ENCODE measurements around the gene OR6T1.

Gene OR6T1

GRCh38 chr11:123943738-123944137 is at the start of gene OR6T1:
Gene OR6T1, minus strand, starts transcription at chr11:123943838. Its CDS starts 0 bp downstream, at chr11:123943838.
- DNase-seq: no peak

GRCh38 chr11:123979311-123979710 is 35.7 kb upstream of the OR6T1 start:
- no peak for DNase-seq

- DNase-seq: no peak
Observed at GRCh38 chr11:123977731-123978347, 34.2 kb upstream of the OR6T1 start, which contains the start of gene OR10S1. Gene OR10S1, minus strand, starts transcription at chr11:123977781. Its CDS starts 117 bp downstream, at chr11:123977664.

GRCh38 chr11:123976770-123977560 is 33.3 kb upstream of the OR6T1 start:
- DNase-seq: no peak

- no peak for DNase-seq
Observed at GRCh38 chr11:123973816-123974215, 30.2 kb upstream of the OR6T1 start.

- DNase-seq: no peak
Observed at GRCh38 chr11:123956752-123957151, 13.1 kb upstream of the OR6T1 start.

GRCh38 chr11:123945132-123945531 is 1.5 kb upstream of the OR6T1 start:
- DNase-seq: no peak

GRCh38 chr11:123942413-123942812 is 1.2 kb downstream of the OR6T1 start:
- no peak for DNase-seq

- no peak for DNase-seq
Observed at GRCh38 chr11:123939317-123939716, 4.3 kb downstream of the OR6T1 start, which contains the start of gene OR4D5. Gene OR4D5, plus strand, starts transcription at chr11:123939617. Its CDS starts 0 bp downstream, at chr11:123939617.

GRCh38 chr11:123924027-123924426 is 19.6 kb downstream of the OR6T1 start:
- no peak for DNase-seq

- DNase-seq: no peak
Observed at GRCh38 chr11:123920943-123921342, 22.7 kb downstream of the OR6T1 start.

- no peak for DNase-seq
Observed at GRCh38 chr11:123905826-123906225, 37.8 kb downstream of the OR6T1 start.

- no peak for DNase-seq
Observed at GRCh38 chr11:123904932-123905331, 38.7 kb downstream of the OR6T1 start.

GRCh38 chr11:123903932-123904331 is 39.7 kb downstream of the OR6T1 start:
- DNase-seq: no peak

GRCh38 chr11:123901867-123902266 is 41.8 kb downstream of the OR6T1 start, which contains the start of gene OR8D4:
Gene OR8D4, plus strand, starts transcription at chr11:123902167. Its CDS starts 4,265 bp downstream, at chr11:123906432.
- DNase-seq: no peak

- no peak for DNase-seq
Observed at GRCh38 chr11:123899792-123900191, 43.8 kb downstream of the OR6T1 start.
